IMR-90 (cell line): Measurements from ENCODE around the gene ADRA2B.

Experiments
- BHLHE40 ChIP-seq: fragments of 150-350 bp; IDR thresholded peaks from 2 replicates; pipeline ENCODE4 v1.6.1; 2016; ENCODE audit warnings: mild to moderate bottlenecking, low read depth, low read length
- CEBPB ChIP-seq: IDR thresholded peaks from 2 replicates; pipeline ENCODE4 v1.6.1; 2012; ENCODE audit warnings: low read depth, low read length, improper control_type of control experiment
- CTCF ChIP-seq: conservative IDR thresholded peaks from 2 replicates; pipeline ENCODE4 v1.5.1; 2012; ENCODE audit warnings: mild to moderate bottlenecking, low read depth, low read length, improper control_type of control experiment
- FOS ChIP-seq: fragments of 150-350 bp; IDR thresholded peaks from 2 replicates; pipeline ENCODE4 v1.6.1; 2016; ENCODE audit warnings: low read depth, low read length
- MXI1 ChIP-seq: IDR thresholded peaks from 2 replicates; pipeline ENCODE4 v1.6.1; 2012; ENCODE audit warnings: low read depth, mild to moderate bottlenecking, low read length, moderate library complexity, borderline replicate concordance
- POLR2A ChIP-seq: IDR thresholded peaks from 2 replicates; pipeline ENCODE4 v1.6.1; 2012; ENCODE audit warnings: mild to moderate bottlenecking, low read depth, low read length
- RAD21 ChIP-seq: IDR thresholded peaks from 2 replicates; pipeline ENCODE4 v1.6.1; 2012; ENCODE audit warnings: low read length, improper control_type of control experiment
- RCOR1 ChIP-seq: IDR thresholded peaks from 2 replicates; pipeline ENCODE4 v1.6.1; 2012; ENCODE audit warnings: mild to moderate bottlenecking, low read length, improper control_type of control experiment; ENCODE audit not compliant: insufficient replicate concordance
- RFX5 ChIP-seq: IDR thresholded peaks from 2 replicates; pipeline ENCODE4 v1.8.0; 2012; ENCODE audit warnings: low read depth, mild to moderate bottlenecking, low read length, moderate library complexity
- USF2 ChIP-seq: fragments of 150-350 bp; IDR thresholded peaks from 2 replicates; pipeline ENCODE4 v1.6.1; 2017; ENCODE audit warnings: mild to moderate bottlenecking, antibody characterized with exemption, low read length, low read depth

GRCh38 chr2:96152304-96153161, 36.2 kb upstream of the ADRA2B start:
- no peak for TF ChIP-seq FOS
- TF ChIP-seq RAD21, result no peak
- no peak for TF ChIP-seq BHLHE40
- TF ChIP-seq POLR2A, result no peak
- no peak for TF ChIP-seq CTCF
- no peak for TF ChIP-seq CEBPB
- TF ChIP-seq USF2, result no peak
- TF ChIP-seq MXI1, result no peak
- TF ChIP-seq RCOR1, result no peak
- no peak for TF ChIP-seq RFX5
